Activated gamma-delta T cell (primary cell): Measurements from ENCODE around the gene CFAP161.
"Not testable (repeated sequence)": the region's sequence is repeated elsewhere in the genome, so short reads cannot be mapped to it uniquely, and the experiment has no call there.

Source experiments
- DNase-seq: peaks from one replicate; lab custom pipeline; 2025; lab: John Stamatoyannopoulos, UW

The CFAP161 gene

DNA sequence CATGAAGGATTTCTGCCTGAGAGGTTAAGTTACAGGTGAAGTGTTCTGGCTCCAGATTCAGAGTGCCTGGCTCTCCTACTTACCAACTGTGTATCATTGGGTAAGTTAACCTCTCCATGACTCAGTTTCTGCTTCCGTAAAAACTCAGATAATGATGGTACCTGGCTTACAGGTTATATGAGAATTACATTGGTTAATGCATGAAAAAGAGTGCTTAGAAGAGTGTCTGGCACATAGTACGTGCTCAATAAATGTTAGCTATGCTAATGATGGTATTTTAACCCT lies 23.8 kb downstream of the CFAP161 start:
- no peak for DNase-seq

DNA sequence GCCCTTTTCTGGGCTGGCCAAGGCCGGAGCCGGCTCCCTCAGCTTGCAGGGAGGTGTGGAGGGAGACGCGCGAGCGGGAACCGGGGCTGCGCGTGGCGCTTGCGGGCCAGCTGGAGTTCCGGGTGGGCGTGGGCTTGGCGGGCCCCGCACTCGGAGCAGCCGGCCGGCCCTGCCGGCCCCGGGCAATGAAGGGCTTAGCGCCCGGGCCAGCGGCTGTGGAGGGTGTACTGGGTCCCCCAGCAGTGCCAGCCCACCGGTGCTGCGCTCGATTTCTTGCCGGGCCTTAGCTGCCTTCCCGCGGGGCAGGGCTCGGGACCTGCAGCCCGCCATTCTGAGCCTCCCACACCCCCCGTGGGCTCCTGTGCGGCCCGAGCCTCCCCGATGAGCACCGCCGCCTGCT lies 24.5 kb downstream of the CFAP161 start:
- not testable (repeated sequence) for DNase-seq

DNA sequence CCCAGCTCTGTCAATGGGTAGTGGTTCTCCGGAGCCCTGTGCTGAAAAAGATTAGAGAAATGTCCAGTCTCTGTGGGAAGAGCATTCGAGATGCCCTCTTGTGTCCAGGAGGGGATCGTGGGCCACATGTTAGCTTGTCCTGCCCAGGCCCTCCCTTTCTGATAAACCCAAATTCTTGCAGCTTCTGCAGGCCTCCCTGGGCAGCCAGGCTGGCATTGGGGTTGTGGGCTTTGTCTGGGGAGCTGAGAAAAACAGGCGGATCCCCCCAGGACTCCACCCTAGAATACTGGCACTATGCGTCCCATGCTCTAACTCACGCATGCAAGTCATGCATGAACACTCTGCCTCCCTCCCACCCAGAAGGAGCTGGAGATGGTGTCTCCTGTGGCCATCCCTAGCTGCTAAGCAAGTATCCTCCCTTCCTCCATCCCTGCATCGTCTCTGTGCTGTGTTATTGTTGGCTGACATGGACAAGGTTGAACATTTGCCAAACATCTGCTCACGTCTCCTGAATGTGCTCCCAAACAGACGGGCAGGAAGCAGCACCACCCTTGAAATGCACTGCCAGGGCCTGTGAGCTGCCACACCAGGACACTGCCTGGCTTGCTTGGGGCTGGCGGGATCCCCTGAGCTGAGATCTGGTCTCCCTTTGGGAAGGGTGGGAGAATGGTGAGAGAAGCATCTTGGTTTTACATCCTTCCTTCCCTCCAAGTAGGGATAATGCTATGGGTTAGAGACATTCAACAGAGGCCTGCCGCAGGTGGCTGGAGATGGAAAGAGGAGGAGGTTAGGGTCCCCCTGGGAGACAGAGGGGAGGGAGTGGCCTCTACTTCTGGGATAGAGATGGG lies 26.5 kb downstream of the CFAP161 start:
- no peak for DNase-seq

DNA sequence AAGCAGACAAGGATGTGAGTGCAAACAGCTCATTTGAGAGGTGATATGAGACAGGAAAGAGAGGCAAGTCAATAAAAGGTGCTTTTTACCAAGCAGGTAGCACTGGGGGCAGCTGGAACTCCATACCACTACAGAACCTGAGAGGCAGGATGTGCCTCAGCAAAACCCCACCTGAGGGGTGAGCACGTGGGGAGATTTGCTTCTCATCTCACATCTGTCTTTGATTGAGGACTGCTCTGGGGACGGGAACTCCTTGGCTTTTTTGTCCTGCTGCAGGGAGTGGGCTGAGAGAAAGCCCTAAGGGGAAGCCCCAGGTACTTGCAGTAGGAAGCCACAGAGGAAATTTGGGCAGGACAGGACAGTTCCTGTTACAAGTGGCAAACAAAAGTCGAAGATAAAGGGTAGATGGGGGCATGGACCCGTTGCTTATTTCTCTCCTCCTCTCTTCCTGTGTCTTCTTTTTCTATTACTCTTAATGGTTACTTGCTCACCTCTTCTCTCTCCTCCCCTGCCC lies 27.1 kb downstream of the CFAP161 start:
- no peak for DNase-seq

DNA sequence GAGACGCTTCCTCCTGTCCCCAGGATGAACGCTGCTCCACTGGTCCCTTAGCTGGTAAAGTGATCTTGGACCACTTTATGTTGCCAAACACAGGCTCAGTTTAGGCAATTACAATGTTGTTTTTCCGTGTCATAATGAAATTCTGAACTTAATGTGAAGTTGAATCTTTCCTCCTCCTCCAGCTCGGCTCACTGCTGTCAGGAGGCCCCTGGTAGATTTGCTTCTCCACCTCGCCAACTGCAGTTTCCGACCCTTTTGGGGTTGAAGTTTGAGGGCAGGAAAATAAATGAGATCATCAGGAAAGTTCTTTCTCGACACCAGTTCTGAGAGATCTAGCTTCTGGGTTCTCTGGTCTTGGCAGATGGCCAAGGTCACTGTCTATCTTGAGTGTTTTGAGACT lies 27.8 kb downstream of the CFAP161 start:
- no peak for DNase-seq

DNA sequence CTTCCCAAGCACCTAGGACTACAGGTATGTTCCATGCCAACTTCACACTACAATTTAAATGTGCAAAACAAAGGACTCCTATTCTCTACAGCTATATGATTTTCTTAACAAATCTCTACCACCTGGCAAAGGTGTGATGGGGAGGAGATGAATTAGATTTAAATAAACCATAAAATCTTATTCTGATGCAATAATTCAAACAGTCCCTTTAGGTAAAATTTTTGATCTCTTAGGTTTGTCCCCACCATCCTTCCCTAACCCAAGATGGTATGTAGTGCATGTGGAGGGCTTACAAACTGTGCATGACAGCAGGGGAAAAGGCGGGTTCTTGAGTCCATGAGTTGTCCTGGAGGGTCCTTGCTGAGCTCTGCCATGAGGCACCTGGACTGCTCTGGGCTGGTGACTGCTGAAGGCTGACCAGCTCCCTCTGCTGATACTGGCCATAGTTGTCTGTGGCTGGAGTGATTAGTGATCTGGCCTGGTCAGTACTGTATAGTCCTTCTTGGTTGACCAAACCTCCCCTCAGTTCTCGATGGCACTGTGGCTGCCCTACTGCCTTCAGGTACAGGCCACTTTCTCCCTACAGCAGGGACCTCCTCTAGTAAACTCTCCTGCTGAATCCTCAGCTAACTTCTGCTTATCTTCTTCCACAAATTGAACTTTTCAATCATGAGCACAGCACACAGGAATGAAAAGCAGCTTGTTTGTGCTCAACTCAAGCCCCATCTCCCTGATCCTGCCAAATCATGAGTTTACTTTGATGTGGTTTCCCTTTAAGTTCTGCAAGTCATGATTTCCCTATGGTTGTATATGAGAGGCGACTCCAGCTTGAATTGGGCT lies 30.1 kb downstream of the CFAP161 start:
- no peak for DNase-seq

DNA sequence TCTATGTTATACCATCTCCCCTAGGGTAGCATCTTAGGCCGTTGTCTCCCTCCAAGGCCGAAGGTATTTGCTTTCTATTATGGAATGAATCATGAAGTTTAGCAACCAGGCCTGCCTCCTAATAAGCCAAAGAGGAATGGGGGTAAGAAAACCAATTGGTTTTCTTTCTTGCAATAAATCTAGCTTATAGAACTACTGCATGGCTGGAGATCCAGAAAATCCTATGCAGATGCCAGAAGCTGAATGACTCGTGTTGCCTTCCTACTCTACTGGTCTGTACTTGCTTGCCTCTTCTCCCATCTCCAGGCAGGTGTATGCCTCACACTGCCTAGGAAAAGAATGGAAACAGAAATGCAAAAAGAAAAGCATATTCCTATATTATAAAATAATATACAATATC lies 31.5 kb downstream of the CFAP161 start:
- no peak for DNase-seq

DNA sequence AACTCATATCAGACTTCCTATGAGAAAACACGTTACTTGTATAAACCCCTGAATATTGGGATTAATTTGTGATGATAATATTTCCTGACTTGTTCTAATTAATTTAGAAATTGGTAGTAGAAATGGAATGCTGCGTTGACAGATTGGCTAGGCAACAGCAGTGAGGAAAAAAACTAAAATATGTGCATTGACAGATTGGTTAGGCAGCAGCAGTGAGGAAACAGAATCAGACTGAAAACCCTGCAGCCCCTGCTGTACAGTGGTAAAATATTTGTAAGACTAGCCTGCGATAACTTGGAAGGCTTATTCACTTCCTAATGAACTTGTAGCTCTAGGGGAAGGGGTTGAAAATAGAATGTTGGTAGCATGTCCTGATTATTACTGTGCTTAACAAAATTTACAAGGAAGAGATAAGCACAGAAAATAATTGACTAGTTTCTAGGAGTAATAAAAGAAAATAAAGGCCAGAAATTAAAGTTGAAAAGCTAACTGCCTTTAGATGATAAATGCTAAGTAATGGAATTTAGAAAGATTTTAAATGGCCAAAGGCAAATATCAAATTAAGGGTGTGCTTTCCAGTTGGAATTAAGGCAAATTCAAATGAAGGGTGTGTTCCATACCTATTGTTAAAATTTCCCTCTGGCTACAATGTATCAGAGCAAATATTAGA lies 32.7 kb downstream of the CFAP161 start:
- DNase-seq, result no peak

DNA sequence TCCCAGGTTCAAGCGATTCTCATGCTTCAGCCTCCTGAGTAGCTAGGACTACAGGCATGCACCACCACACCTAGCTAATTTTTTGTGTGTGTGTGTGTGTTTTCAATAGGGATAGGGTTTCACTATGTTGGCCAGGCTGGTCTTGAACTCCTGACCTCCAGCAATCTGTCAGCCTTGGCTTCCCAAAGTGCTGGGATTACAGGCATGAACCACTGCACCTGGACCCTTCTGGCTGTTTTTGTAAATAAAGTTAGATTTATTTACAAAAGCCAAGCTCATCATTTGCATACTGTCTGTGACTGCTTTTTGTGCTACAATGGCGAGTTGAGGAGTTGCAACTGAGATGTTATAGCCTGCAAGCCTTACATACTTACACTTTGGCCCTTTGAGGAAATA lies 34.1 kb downstream of the CFAP161 start:
- no peak for DNase-seq

DNA sequence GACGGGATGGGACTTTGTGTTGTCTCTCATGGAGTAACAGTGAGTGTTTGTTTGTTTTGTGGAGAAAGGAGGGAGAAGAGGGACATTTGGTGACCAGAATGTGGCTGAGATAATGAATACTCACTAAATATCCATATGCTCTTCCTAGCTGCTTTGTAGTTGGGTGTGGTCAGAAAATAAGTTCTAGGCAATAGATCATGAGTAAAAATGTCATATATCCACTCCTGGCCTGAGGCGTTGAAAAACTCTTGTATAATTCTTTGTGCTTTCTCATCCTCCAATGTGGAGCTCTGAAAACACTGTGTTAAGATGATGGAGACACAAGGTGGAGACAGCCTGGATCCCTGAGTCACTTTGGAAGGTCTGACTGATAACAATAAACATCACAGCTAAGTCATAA lies 34.6 kb downstream of the CFAP161 start:
- no peak for DNase-seq

DNA sequence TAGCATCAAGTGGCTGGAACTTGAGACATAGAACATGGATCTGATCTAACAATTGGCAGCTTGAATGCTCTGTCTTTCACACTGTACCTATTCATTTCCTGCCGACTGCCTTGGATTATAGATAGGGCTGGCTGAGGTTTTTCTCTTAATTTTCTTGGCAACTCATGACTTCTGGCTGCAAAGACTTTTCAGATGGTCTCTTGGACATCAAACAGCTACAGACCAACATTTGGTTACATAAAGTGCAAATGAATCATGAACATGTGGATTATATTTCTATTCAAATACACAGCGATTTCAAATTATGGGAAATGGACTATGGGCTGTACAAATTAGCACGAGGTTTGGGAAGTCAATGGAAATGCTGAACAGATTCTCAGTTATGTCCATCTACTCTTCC lies 36.4 kb downstream of the CFAP161 start:
- no peak for DNase-seq

DNA sequence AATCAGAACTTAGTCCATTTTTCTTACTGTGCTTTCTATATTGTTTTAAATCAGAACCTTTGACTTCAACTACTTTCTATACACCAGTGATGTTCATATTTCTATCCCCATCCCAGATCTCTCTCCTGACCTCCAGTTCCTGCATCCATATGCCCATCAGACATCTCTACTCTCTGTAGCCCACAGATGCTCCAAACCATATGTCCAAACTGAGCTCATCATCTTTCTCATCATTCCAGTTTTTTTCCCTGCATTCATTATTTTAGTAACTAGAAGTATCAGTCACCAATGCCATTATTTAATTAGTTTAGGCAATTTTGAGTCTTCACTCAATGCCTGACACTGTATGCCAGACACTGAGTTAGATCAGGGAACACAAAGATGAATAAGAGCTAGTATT lies 37.2 kb downstream of the CFAP161 start:
- no peak for DNase-seq

DNA sequence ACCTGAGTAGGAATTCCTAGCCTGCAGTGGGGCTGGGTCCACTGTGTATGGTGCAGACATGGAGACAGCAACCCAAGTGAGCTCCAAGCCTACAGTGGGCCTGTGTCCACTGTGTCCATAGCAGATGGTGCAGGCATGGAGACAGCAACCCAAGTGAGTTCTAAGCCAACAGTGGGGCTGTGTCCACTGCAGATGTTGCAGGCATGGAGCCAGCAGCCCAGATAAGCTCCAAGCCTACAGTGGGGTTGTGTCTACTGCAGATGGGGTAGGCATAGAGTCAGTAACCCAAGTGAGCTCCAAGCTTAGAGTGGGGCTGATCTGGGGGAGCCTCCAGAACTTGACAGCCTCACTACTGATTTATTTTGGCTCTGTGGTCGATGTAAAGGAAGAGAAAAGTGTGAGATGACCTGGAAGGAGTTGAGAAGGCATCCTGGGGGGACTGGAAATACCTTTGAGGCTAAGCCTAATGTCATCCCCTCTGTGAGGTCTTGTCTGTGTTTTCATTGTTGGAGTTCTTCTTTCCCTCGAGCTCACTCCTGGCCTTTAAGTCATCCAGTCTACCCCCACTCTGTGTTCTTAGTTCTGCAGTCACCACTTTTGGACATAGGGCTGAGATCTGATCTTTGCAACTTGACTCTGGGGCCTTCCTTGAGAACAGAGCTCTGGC lies 40.2 kb downstream of the CFAP161 start:
- DNase-seq, result no peak

DNA sequence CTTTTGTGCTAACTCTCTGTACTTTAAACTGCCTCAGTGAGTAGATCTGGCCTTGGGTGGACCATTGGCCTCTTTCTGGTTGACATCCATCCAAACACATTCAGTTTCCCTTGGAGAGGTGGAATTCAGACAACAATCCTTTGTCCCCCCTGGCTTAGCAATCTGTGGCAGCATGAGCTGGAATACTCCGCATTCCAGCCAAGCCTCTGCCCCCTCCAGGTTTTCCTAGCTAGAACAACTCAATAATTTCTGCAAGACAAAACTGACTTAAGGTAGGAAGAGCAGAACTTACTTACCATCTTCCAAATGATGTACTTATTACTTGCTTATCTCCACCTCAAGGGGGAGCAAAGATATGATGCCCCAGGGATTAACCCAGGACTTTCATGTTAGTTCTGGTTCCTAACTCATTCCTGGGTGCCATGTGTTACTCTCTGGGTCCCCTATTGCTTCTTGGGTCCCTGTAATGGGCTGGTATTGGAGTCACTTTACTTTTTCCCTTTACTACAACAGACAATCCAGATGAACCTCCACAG lies 40.8 kb downstream of the CFAP161 start:
- DNase-seq, result no peak

DNA sequence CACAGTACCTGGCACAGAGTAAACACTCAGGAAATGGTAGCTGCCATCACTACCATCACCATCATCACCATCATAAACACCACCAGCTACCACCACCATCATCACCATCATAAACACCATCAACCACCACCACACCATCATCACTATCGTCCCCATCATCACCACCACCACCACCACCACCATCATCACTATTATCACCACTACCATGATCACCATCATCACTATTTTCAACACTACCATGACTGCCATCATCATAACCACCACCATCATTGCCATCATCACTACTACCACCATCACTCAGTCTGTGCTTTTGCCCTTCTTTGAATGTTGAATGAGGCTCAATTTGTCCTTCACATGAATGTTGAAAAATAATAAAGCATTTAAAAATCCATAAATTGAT lies 41.4 kb downstream of the CFAP161 start:
- DNase-seq, result no peak

DNA sequence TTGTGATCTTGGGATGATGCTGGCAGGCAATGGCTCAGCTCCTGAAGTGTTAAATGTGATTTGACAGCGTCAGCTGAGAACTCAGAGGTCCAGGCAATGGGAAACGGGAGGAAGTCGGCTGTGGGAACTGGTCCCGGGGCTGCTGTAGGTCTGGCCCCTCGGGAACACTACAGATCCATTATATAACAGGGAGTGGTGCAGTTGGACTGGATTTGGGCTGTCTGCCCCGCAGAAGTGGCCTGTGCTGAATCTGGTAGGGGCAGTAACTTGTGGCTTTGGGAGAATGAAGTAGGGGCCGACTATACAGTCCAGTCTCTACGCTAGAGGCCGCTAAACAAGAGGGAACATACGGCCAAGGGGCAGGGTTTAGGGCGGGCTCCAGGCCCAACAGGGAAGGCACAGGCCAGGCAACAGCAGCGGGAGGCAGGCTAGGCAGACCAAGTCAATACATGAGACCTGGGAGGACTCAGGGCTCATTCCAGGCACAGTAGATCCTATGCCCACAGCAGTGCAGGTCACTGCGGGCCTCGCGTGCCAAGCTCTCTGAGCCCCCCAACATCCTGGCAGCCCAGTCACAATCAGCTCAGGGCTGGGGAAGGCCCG lies 42.3 kb downstream of the CFAP161 start:
- DNase-seq, result no peak

DNA sequence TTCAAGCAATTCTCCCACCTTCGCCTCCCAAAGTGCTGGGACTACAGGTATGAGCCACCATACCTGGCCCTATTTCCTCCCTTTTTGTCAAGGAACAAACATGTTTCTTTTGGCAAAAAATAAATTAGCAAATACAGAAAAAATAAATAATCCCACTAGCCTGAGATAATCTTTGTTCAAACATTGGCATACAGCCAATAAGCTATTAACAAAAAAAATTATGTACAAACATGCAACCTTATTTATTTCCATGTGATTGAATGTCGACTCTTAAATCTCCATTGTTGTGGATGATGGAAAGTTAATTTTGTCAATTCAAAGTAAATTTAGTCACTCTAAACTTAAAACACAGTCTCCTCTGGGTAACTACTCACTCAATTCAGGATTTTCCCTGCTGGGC lies 44.3 kb downstream of the CFAP161 start:
- no peak for DNase-seq

DNA sequence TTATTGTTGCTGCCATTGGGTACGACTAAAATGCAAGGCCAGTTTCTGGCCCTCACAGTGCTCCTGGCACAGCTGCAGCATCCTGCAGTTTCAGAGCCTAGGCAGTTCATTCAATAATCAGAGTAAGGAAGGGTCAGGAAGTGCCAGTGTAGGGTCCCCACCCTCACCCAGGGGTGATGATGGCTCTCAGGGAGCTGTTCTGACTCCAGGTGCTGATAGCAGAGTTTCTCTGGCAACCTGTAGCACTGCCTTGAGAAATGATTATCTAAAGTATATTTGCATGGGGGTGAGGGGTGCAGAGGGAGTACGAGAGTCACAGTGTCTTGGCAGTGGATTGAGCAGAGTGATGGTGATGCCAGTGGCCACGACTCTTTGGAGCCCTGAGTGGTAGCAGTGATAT lies 47.1 kb downstream of the CFAP161 start:
- DNase-seq, result no peak

DNA sequence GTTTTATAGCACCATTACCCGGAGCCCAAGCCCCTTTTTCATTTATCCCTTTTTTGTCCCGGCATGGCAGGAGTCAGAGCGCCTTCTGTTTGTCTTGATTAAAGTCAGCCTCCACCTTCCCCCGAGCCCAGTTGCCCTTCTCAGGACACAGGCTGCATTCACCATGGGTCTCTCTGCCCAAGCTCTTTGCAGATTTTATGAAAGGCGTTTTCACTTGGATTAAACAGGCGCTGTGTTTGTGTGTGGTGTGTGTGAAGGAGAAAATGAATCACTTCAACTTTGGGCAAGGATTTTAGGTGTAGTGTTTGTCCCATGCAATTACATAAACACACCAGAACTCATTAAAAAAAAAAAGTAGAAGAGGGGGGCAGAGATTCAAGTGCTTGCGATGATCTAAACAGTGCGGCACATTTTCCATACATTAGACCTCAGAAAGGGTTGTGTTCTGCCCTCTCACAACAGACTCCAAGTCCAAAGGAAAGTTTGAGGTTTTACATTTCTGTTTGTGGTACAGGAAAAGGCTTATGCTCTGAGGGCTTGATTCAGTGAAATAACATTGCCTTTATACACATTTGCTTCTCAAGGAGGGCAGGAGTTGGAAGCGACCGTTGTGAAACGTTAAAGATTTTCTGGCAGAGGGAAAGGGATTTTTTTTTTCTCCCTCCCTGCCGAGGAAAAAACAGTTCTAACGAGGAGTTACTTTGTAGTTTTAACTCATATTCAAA lies 48.1 kb downstream of the CFAP161 start:
- no peak for DNase-seq

DNA sequence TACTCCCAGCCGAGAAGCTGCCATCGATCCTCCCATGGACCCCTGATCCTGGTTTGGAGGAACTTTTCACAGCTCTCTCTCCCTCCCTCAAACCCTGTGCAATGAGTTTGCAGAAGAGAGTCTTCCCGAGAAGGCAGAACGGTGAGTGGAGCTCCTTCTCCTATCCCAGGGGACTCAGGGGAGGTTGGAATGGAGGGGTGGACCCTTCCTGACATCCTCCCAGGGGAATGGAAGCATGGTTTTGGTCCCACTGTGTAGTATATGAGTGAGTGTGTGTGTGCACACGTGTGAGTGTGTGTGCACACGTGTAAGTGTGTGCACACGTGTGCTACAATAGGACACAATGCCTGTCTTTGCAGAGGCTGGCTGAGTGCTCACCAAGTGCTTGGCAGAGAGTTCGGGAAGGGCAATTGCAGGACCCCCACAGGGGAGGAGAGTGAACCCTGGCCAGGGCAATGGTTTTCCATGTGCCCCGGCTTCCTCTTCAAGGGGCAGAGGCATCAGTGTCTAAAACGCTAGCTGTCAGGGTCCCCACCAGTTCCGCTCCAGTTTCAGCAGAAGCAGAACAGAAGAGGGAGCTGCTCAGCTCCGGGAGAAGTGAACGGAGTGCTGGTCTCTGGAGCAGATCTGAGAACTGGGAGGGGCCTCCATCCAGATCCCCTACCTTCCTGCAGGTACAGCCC lies 48.8 kb downstream of the CFAP161 start:
- no peak for DNase-seq
